Measurements from ENCODE around the gene EPHB2. TPM values are rescaled to one million over a fixed set of nuclear protein-coding genes. Genes with fewer than 3 reads are reported as not detected.

The EPHB2 gene
- total and polyA plus RNA-seq, 12 donors = 0.15 to 5.0 (median 0.85) TPM

GRCh38 chr1:22957066-22957465, 246.4 kb downstream of the EPHB2 start:
- Histone ChIP-seq H3K9me3 (no peaks in the 10 kb centered on the region), H3K27me3 (peaks cover 0 to 53% (median 36%) of the 10 kb centered on the region in 7 donors), H3K4me1 (no peaks in the 10 kb centered on the region), H3K4me3 (no peak overlapping the region), H3K27ac (no peak overlapping the region), H3K36me3 (no peaks in the 10 kb centered on the region)
- no peak for DNase-seq
- TF ChIP-seq CTCF (IDR thresholded peaks at IDR 0.05) = no peak
- intact Hi-C loops (cut with DNase I) = no loop called here
- no peak for ATAC-seq
- 61 to 76% methylated on average over 3 of the region's 3 CpGs for WGBS, 2 donors

GRCh38 chr1:22958556-22958955, 247.9 kb downstream of the EPHB2 start:
- H3K4me3 ChIP-seq = no peak overlapping the region
- WGBS, 2 donors = 83 to 92% methylated on average over 9 of the region's 9 CpGs
- intact Hi-C loops (cut with DNase I) = no loop called here
- no peak for TF ChIP-seq CTCF (IDR thresholded peaks at IDR 0.05)
- no peaks in the 10 kb centered on the region for H3K36me3 ChIP-seq
- peaks cover 0 to 38% (median 21%) of the 10 kb centered on the region in 7 donors for H3K27me3 ChIP-seq
- no peak for DNase-seq
- no peak overlapping the region for H3K27ac ChIP-seq
- no peaks in the 10 kb centered on the region for H3K9me3 ChIP-seq
- ATAC-seq = no peak
- H3K4me1 ChIP-seq = no peaks in the 10 kb centered on the region

DNA sequence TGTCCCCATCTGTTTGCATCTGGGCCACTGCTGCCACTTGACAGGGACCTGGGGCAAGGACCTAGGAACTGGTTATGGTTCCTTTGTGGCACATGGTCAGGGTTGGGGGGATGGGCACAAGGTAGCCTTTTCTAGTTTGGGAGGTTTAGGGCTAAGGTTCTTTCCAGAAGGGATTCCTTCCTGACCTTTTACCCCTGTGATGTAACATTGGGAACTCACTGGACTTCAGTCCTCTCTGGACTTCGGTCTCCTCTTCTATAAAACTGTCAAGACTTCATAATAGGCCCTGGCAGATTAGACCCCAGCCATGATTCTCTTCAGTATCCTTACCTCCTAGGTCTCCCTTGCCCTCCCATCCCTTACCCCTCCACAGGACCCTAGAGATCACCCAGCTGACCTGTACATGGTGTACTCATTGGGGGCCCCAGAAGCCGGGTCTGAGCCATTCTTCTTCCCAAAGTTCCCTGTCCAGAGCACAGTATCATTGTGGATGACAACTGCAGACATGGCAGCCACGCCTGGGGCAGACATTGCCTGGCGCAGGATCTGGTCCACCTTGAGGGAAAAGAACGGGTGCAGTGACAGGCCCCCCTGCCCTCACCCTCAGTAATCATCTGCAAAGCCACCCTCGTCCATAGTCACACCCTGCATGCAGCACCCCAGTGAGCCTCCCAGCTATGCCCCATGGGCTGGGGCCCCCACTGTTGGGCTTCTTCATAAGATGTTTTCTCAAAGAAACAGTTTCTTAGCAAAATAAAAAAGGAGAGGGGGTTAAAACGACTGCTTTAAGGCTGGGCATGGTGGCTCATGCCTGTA, 249.1 kb downstream of the EPHB2 start:
- Histone ChIP-seq H3K4me3 (no peak overlapping the region), H3K36me3 (no peaks in the 10 kb centered on the region), H3K27ac (no peak overlapping the region), H3K27me3 (peaks cover 0 to 36% (median 15%) of the 10 kb centered on the region in 7 donors), H3K4me1 (no peaks in the 10 kb centered on the region), H3K9me3 (no peaks in the 10 kb centered on the region)
- 72 to 77% methylated on average over 7 of the region's 7 CpGs for WGBS, 2 donors
- TF ChIP-seq CTCF (IDR thresholded peaks at IDR 0.05) = no peak
- DNase-seq (no peak), ATAC-seq (no peak)
- intact Hi-C loops (cut with DNase I) = no loop called here

- Histone ChIP-seq H3K4me3 (no peak overlapping the region), H3K36me3 (no peaks in the 10 kb centered on the region), H3K4me1 (no peaks in the 10 kb centered on the region), H3K9me3 (peaks cover 0 to 24% (median 7%) of the 10 kb centered on the region in 11 donors), H3K27me3 (peaks cover 0 to 38% (median 16%) of the 10 kb centered on the region in 7 donors), H3K27ac (no peak overlapping the region)
- WGBS, 2 donors = 57 to 60% methylated on average over 3 of the region's 3 CpGs
- ATAC-seq = no peak
- intact Hi-C loops (cut with DNase I) = no loop called here
- no peak for DNase-seq
- TF ChIP-seq CTCF (IDR thresholded peaks at IDR 0.05) = no peak
Measured at GRCh38 chr1:22962558-22962957, 251.9 kb downstream of the EPHB2 start.
